Small intestine (tissue), 7 donors: ENCODE measurements around the gene PRIMA1. TPM values are rescaled to one million over a fixed set of nuclear protein-coding genes. Genes with fewer than 3 reads are reported as not detected.

ENCODE experiments used
- DNase-seq, 2 donors: peaks; one replicate each; pipeline versions ENCODE4 v3.0.0 to v3.0.0-alpha.2; 2013
- FAIRE-seq: peaks from 2 replicates; lab custom pipeline; 2012; peaks lifted over from hg19 to GRCh38; lab: Jason Lieb, UNC
- H3K27ac ChIP-seq, 3 donors: one replicate each; pipeline ENCODE4 v1.5.1; 2013; ENCODE audit warnings: low read length in 2 of 3, mild to moderate bottlenecking in 2 of 3, control low read depth in 1 of 3, inconsistent platforms in 1 of 3, low read depth in 1 of 3, moderate library complexity in 1 of 3
- H3K27me3 ChIP-seq, 3 donors: one replicate each; pipeline ENCODE4 v1.6.1; 2013; ENCODE audit warnings: low read length in 3 of 3, inconsistent platforms in 1 of 3; ENCODE audit not compliant: control insufficient read depth in 3 of 3, insufficient read depth in 3 of 3
- H3K36me3 ChIP-seq, 3 donors: one replicate each; pipeline ENCODE4 v1.6.1; 2013; ENCODE audit warnings: low read length in 3 of 3, inconsistent platforms in 1 of 3, low read depth in 1 of 3, mild to moderate bottlenecking in 1 of 3, moderate library complexity in 1 of 3; ENCODE audit not compliant: control insufficient read depth in 3 of 3, insufficient read depth in 2 of 3
- H3K4me1 ChIP-seq, 3 donors: one replicate each; pipeline ENCODE4 v1.6.1; 2013; ENCODE audit warnings: low read length in 2 of 3, inconsistent platforms in 1 of 3, low read depth in 1 of 3, mild to moderate bottlenecking in 1 of 3, moderate library complexity in 1 of 3; ENCODE audit not compliant: control insufficient read depth in 3 of 3, insufficient read depth in 2 of 3
- H3K4me3 ChIP-seq, 3 donors: one replicate each; pipeline ENCODE4 v1.5.1; 2013; ENCODE audit warnings: low read length in 3 of 3, control low read depth in 1 of 3, inconsistent platforms in 1 of 3, low read depth in 1 of 3, mild to moderate bottlenecking in 1 of 3, moderate library complexity in 1 of 3
- H3K9me3 ChIP-seq, 2 donors: one replicate each; pipeline ENCODE4 v1.6.1; 2013; ENCODE audit warnings: low read depth in 1 of 2, low read length in 1 of 2; ENCODE audit not compliant: control insufficient read depth in 2 of 2, insufficient read depth in 1 of 2
- WGBS, 3 donors: extraction: QIAGEN DNeasy Blood & Tissue Kit; methylation state at CpG; one replicate each; pipeline ENCODE4 v1.1.7; 2013; 5-methylcytosine and 5-hydroxymethylcytosine counted together
- polyA plus RNA-seq, 4 donors: library from polyadenylated mRNA; stranded (reverse) in 3 of 4; unstranded in 1 of 4; fragments of 200-250 nt in 3 of 4; fragments of 120-200 nt in 1 of 4; gene quantifications; one replicate each; pipeline versions ENCODE4 v1.2.1 to v1.2.3, GENCODE V29; 2013
- donor health status: healthy with polysubstance abuse.
- donor health status: control.
- donor health status: control.
- donor health status: Bipolar disorder and iron deficiency.
- donor health status: healthy.

Gene PRIMA1
- polyA plus RNA-seq, 4 donors: 0.22 to 10.4 (median 1.5) TPM

DNA sequence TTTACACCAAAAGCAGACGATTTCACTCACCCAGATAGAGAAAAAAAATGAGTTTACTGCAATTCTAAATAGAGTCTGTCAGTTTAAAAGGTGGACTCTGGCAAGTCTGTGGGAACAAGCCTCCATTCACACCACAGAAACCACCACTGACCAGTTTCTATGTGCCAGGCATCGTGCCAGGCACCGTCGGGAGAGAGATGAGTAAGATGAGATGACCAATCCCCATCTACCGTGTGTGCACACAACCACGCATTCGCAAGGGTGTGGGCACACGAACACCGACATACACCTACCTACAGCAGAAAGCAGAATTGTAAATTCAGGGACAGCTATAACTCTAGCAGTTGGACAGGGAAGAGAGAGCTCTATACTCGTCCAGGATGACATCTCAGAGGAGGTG, 58.3 kb downstream of the PRIMA1 start:
- Histone ChIP-seq H3K36me3 (no peaks in the 10 kb centered on the region), H3K4me3 (no peak overlapping the region), H3K4me1 (no peaks in the 10 kb centered on the region), H3K27me3 (no peaks in the 10 kb centered on the region), H3K27ac (no peak overlapping the region), H3K9me3 (no peaks in the 10 kb centered on the region)
- FAIRE-seq: no peak
- no peak for DNase-seq
- 69 to 79% (median 72%) methylated on average over 10 of the region's 10 CpGs for WGBS, 3 donors

DNA sequence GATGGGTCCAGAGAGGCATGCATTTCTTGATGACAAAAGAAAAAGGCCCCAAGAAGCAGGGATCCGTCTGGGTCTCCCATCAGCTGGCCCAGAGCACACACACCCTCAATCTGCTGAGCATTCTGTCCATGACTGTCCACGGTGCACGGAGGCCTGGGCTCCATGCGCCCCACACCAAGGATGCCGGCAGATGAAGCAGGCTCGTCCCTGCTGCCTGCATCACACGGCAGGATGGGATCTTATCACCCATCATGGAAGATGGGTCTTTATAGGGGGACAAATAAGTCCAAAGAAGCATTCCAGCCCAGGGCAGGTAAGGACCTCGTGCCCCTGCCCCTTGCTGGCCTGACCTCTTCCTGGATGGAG, 59.7 kb downstream of the PRIMA1 start:
- no peak overlapping the region for H3K27ac ChIP-seq
- H3K4me1 ChIP-seq: no peaks in the 10 kb centered on the region
- no peaks in the 10 kb centered on the region for H3K9me3 ChIP-seq
- no peak for DNase-seq
- H3K27me3 ChIP-seq: no peaks in the 10 kb centered on the region
- whole genome bisulfite sequencing, 3 donors: 80 to 88% (median 87%) methylated on average over 8 of the region's 8 CpGs
- no peaks in the 10 kb centered on the region for H3K36me3 ChIP-seq
- no peak for FAIRE-seq
- H3K4me3 ChIP-seq: no peak overlapping the region

DNA sequence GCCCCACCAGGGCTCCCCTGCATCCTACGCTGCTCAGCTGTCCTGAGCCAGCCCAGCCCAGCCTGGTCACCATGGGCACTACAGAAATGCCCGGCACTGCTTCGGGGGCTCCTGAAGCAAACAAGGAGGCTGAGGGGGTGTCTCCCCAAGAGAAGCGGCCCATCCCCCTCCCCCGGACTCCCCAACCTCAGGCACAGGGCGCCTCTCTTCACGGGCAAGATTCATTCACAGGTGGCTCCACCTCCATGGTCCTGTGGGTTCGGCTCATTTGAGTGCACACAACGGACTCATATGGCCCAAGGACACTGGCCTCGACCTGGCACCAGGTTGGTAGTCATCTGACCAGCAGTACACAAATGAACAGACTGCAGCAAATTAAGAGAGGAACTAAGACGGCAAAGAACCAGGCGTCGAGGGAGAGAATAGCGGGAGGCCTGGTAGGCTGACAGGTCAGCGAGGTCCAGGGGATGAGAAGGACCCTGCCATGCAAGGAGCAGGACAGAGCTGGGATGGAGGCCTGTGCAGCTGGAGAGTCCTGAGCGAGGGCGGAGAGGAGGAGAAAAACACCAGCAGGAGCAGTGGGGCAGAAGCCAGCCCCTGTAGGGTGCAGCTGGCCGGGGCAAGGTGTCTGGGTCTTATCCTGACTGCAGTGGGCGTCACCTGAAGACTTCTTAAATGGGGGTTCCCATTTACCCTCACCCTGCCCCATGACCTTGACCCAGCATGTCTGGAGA, 60.2 kb downstream of the PRIMA1 start:
- Histone ChIP-seq H3K27me3 (no peaks in the 10 kb centered on the region), H3K27ac (no peak overlapping the region), H3K4me3 (no peak overlapping the region), H3K9me3 (no peaks in the 10 kb centered on the region), H3K4me1 (no peaks in the 10 kb centered on the region), H3K36me3 (no peaks in the 10 kb centered on the region)
- 84 to 89% (median 85%) methylated on average over 19 of the region's 19 CpGs for WGBS, 3 donors
- no peak for DNase-seq
- FAIRE-seq: no peak

- Histone ChIP-seq H3K9me3 (no peaks in the 10 kb centered on the region), H3K27ac (no peak overlapping the region), H3K4me1 (no peaks in the 10 kb centered on the region), H3K4me3 (no peak overlapping the region), H3K27me3 (no peaks in the 10 kb centered on the region), H3K36me3 (no peaks in the 10 kb centered on the region)
- DNase-seq (no peak), FAIRE-seq (no peak)
- WGBS, 3 donors: 75 to 84% (median 82%) methylated on average over 21 to 23 of the region's 23 CpGs
Measured at GRCh38 chr14:93727039-93727740, 61.1 kb downstream of the PRIMA1 start.

GRCh38 chr14:93725993-93726392, 62.3 kb downstream of the PRIMA1 start:
- H3K9me3 ChIP-seq: no peaks in the 10 kb centered on the region
- H3K27me3 ChIP-seq: no peaks in the 10 kb centered on the region
- no peak overlapping the region for H3K4me3 ChIP-seq
- no peaks in the 10 kb centered on the region for H3K4me1 ChIP-seq
- FAIRE-seq (no peak), DNase-seq (no peak)
- WGBS, 3 donors: 87 to 94% (median 91%) methylated on average over 9 of the region's 9 CpGs
- no peak overlapping the region for H3K27ac ChIP-seq
- H3K36me3 ChIP-seq: no peaks in the 10 kb centered on the region

DNA sequence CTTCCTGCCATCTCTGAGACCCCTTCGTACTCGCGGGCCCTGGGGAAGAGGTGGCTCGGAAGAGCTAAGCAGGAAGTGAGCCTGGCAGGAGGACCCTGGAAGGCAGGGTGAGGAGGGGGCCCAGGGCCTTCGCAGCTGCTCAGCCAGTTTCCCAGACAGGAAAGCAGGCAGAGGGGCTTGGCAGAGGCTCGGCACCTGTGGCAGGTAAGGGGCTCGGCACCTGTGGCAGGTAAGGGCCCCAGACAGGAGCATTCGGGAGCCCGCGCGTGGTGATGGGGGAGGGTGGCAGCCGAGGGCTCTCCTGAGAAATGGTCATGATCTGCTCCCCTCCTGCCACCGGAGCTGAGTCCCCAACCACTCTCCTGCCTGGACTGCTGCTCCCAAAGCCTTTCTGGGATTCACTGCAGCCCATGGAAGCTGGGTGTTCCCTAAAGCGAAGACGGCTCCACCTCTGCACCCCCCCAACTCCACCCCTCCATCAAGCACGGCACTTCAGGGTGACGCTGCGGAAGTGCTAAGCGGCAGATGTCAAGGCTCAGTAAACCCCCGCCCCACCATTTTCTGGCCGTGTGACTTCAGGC, 63.2 kb downstream of the PRIMA1 start:
- no peak overlapping the region for H3K4me3 ChIP-seq
- no peaks in the 10 kb centered on the region for H3K4me1 ChIP-seq
- no peaks in the 10 kb centered on the region for H3K27me3 ChIP-seq
- DNase-seq: no peak
- 75 to 90% (median 78%) methylated on average over 19 to 21 of the region's 21 CpGs for whole genome bisulfite sequencing, 3 donors
- peaks cover 0 to 3% (median 0%) of the 10 kb centered on the region in 3 donors for H3K36me3 ChIP-seq
- no peak overlapping the region for H3K27ac ChIP-seq
- H3K9me3 ChIP-seq: no peaks in the 10 kb centered on the region
- no peak for FAIRE-seq

GRCh38 chr14:93723001-93723400, 65.3 kb downstream of the PRIMA1 start:
- 78 to 80% (median 80%) methylated on average over 4 of the region's 4 CpGs for WGBS, 3 donors
- DNase-seq: no peak
- Histone ChIP-seq H3K4me3 (no peak overlapping the region), H3K27me3 (no peaks in the 10 kb centered on the region), H3K36me3 (peaks cover 0 to 3% (median 0%) of the 10 kb centered on the region in 3 donors), H3K27ac (no peak overlapping the region), H3K4me1 (no peaks in the 10 kb centered on the region), H3K9me3 (no peaks in the 10 kb centered on the region)
- FAIRE-seq: no peak

DNA sequence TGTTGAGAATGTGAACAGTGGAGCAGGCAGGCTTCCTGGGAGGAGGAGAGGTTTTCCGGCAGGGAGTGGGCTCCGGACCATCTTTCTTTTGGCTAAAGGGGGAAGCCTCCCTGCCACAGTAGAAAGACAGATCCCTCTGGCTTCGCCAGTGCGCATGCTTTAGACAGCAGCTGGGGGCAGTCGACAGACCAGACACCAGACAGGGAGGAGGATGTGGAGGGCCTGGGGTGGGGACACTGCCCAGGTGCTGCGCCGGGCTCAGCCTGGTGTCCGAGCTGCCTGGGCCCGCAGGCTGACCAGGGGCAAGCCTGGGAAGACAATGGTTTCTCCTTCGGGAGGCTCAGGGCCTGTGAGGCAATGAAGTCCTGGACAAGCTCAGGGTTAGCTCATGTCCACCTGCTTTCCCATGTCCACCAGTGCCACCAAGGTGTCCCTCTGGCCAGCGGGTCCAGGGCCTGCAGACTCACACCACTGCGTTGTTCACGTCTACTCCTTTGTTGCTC, 67.3 kb downstream of the PRIMA1 start:
- peaks cover 0 to 3% (median 0%) of the 10 kb centered on the region in 3 donors for H3K36me3 ChIP-seq
- H3K9me3 ChIP-seq: no peaks in the 10 kb centered on the region
- H3K27ac ChIP-seq: no peak overlapping the region
- H3K27me3 ChIP-seq: no peaks in the 10 kb centered on the region
- WGBS, 3 donors: 89 to 91% (median 91%) methylated on average over 13 of the region's 13 CpGs
- DNase-seq (no peak), FAIRE-seq (no peak)
- H3K4me3 ChIP-seq: no peak overlapping the region
- H3K4me1 ChIP-seq: no peaks in the 10 kb centered on the region
